ENCODE data around the gene ARHGAP42. TPM values are rescaled to one million over a fixed set of nuclear protein-coding genes. Genes with fewer than 3 reads are reported as not detected.

The ARHGAP42 gene
- total and polyA plus RNA-seq, 2 of the 4 experiments (the other 2 are of a cell fraction) = 2.9 to 7.3 TPM

DNA sequence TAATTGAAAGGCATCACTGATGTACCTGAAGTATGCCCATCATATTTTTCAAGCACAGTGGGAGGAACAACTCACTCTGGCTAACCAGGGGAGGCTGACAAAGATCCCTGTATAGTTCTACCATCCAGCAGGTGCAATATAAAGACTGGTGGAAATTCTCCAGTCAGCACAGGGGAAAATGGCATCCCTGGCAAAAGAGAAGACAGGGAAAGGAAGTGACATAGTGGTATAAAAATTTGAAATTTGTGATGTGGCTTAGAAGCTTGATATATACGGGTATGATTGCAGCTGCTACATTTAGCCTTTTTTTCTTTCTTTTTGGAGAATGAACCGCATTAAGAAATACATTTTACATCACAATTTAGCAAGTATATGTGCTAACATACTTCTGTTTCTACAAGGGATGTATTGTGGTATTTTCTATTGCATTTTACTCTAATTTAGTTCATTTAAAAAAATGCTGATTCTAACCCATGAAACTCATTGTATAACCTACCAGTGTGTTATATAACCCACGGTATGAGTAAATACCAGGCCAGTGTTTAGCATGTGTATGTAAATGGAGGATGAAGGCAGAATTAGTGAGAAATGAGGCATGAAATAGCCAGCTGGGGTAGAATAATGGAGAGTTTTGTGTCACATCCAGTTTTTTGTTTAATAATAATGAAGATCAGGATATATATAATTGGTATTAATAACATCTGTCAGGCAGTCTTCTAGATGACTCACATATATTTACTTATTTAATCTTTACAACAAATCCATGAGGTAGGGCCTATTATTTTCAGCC, 186.1 kb downstream of the ARHGAP42 start:
- CTCF ChIA-PET = interaction anchor here (1.6 kb wide), 1 partner anchor 296 kb away, joined by 6 read pairs; no protein-coding TSS in a partner anchor
- Histone ChIP-seq H2AK5ac (ENCODE audit: low read depth, low read length) (no peak overlapping the region), H3K4ac (ENCODE audit: low read depth, low read length) (0 out of 2 replicates have a peak overlapping the region, but pooled peaks have one; percentile 50), H2AFZ (replicated peaks; ENCODE audit: low read length, poor library complexity) (no peak overlapping the region), H3K9ac (ENCODE audit: low read depth, low read length) (no peak overlapping the region), H3K9me1 (ENCODE audit: insufficient read depth, low read length) (peaks cover 8% of the 10 kb centered on the region; the same call in 1 of the 2 replicates), H3K27me3 (ENCODE audit: control insufficient read depth, insufficient read depth, low read length) (no peaks in the 10 kb centered on the region), H3K56ac (ENCODE audit: extremely low read depth, insufficient read depth, low read length) (no peak overlapping the region), H3K4me2 (ENCODE audit: low read depth, low read length) (no peak overlapping the region), H4K8ac (ENCODE audit: low read depth in 2 of 2, low read length in 2 of 2) (0 out of 4 replicates have a peak overlapping the region, but pooled peaks of 1 of the 2 experiments have one; percentile 57), H2BK5ac (ENCODE audit: low read depth, low read length, poor library complexity, severe bottlenecking) (peak overlapping the region; percentile 61), H3K23ac (ENCODE audit: low read depth, low read length) (no peak overlapping the region), H4K5ac (ENCODE audit: low read depth, low read length) (no peak overlapping the region; the same call in 1 of the 2 replicates), H3K36me3 (ENCODE audit: control insufficient read depth, insufficient read depth, low read length) (no peaks in the 10 kb centered on the region), H3K14ac (replicated peaks; ENCODE audit: low read depth, low read length) (0 out of 2 replicates have a peak overlapping the region, but pooled peaks have one; percentile 13), H3K79me1 (ENCODE audit: low read depth in 1 of 2, low read length in 2 of 2) (peaks cover 2 to 21% of the 10 kb centered on the region in 2 experiments; a peak in 3 of 4 replicates), H4K20me1 (ENCODE audit: insufficient read depth, low read length) (no peaks in the 10 kb centered on the region), H4K91ac (ENCODE audit: insufficient read depth, low read depth, low read length) (no peak overlapping the region), H3K9me3 (ENCODE audit: control insufficient read depth, insufficient read depth, low read length) (no peaks in the 10 kb centered on the region), H3K4me3 (ENCODE audit: insufficient read depth, low read depth, low read length) (no peak overlapping the region), H2BK15ac (ENCODE audit: low read depth, low read length) (peak overlapping the region; percentile 1; the same call in 1 of the 3 replicates), H2AK9ac (replicated peaks; ENCODE audit: low read depth, low read length, poor library complexity) (no peak overlapping the region), H3K18ac (ENCODE audit: low read depth, low read length) (peak overlapping the region; percentile 57; the same call in 1 of the 2 replicates), H2BK120ac (ENCODE audit: low read depth, low read length) (peak overlapping the region; percentile 51; the same call in 1 of the 2 replicates), H2BK20ac (ENCODE audit: low read depth, low read length) (0 out of 2 replicates have a peak overlapping the region, but pooled peaks have one; percentile 90), H3K27ac (ENCODE audit: insufficient read depth, low read length) (no peak overlapping the region), H3K4me1 (ENCODE audit: control insufficient read depth, insufficient read depth, low read length) (peaks cover 19% of the 10 kb centered on the region)
- no CpG with 5 or more reads among the region's 3 CpGs for WGBS, 2 experiments (ENCODE audit: extremely low coverage in 2 of 2, insufficient read length in 1 of 2)
- BruUV-seq (replicated peaks) = no TSS peak
- POLR2A ChIA-PET (ENCODE audit: unreplicated experiment) = no interaction called here
- ATAC-seq (ENCODE audit: low read depth) (no peak), DNase-seq (no peak)
- intact Hi-C loops (cut with micrococcal nuclease) (no loop called here), dilution Hi-C loops (cut with HindIII; ENCODE audit: low sequenced_read_pairs, unreplicated experiment) (no loop called here), in situ Hi-C loops (cut with MboI; ENCODE audit: low sequenced_read_pairs) (no loop called here)
- no peak for TF ChIP-seq RFX5 (IDR thresholded peaks at IDR 0.05; ENCODE audit: low read depth, low read length)
- TF ChIP-seq MAFK (IDR thresholded peaks at IDR 0.05; ENCODE audit: low read depth, low read length) = no peak
- TF ChIP-seq FOS (IDR thresholded peaks at IDR 0.05; ENCODE audit: low read depth, low read length) = no peak
- no peak for TF ChIP-seq RCOR1 (IDR thresholded peaks at IDR 0.05; ENCODE audit: insufficient replicate concordance, low read length)
- no peak for TF ChIP-seq RAD21 (IDR thresholded peaks at IDR 0.05; ENCODE audit: low read length)
- TF ChIP-seq, protein P1, sequence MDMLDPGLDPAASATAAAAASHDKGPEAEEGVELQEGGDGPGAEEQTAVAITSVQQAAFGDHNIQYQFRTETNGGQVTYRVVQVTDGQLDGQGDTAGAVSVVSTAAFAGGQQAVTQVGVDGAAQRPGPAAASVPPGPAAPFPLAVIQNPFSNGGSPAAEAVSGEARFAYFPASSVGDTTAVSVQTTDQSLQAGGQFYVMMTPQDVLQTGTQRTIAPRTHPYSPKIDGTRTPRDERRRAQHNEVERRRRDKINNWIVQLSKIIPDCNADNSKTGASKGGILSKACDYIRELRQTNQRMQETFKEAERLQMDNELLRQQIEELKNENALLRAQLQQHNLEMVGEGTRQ (IDR thresholded peaks at IDR 0.05; ENCODE audit: low read depth, low read length) = no peak
- no peak for TF ChIP-seq BHLHE40 (IDR thresholded peaks at IDR 0.05; ENCODE audit: low read depth, low read length)
- TF ChIP-seq, protein P2, sequence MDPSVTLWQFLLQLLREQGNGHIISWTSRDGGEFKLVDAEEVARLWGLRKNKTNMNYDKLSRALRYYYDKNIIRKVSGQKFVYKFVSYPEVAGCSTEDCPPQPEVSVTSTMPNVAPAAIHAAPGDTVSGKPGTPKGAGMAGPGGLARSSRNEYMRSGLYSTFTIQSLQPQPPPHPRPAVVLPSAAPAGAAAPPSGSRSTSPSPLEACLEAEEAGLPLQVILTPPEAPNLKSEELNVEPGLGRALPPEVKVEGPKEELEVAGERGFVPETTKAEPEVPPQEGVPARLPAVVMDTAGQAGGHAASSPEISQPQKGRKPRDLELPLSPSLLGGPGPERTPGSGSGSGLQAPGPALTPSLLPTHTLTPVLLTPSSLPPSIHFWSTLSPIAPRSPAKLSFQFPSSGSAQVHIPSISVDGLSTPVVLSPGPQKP (IDR thresholded peaks at IDR 0.05; ENCODE audit: borderline replicate concordance, low read depth, low read length) = no peak
- no peak for TF ChIP-seq POLR2A (IDR thresholded peaks at IDR 0.05; ENCODE audit: low read depth, low read length)
- TF ChIP-seq SMC3 (IDR thresholded peaks at IDR 0.05; ENCODE audit: low read depth, low read length) = no peak
- TF ChIP-seq CEBPB (IDR thresholded peaks at IDR 0.05; ENCODE audit: low read depth, low read length) = no peak
- TF ChIP-seq, protein P3, sequence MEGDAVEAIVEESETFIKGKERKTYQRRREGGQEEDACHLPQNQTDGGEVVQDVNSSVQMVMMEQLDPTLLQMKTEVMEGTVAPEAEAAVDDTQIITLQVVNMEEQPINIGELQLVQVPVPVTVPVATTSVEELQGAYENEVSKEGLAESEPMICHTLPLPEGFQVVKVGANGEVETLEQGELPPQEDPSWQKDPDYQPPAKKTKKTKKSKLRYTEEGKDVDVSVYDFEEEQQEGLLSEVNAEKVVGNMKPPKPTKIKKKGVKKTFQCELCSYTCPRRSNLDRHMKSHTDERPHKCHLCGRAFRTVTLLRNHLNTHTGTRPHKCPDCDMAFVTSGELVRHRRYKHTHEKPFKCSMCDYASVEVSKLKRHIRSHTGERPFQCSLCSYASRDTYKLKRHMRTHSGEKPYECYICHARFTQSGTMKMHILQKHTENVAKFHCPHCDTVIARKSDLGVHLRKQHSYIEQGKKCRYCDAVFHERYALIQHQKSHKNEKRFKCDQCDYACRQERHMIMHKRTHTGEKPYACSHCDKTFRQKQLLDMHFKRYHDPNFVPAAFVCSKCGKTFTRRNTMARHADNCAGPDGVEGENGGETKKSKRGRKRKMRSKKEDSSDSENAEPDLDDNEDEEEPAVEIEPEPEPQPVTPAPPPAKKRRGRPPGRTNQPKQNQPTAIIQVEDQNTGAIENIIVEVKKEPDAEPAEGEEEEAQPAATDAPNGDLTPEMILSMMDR (conservative IDR thresholded peaks at IDR 0.05; ENCODE audit: low read depth, low read length) = no peak
- no peak for TF ChIP-seq MXI1 (IDR thresholded peaks at IDR 0.05; ENCODE audit: borderline replicate concordance, low read depth, low read length)
- TF ChIP-seq CHD1 (IDR thresholded peaks at IDR 0.05; ENCODE audit: low read depth, low read length) = no peak

Measured in IMR-90 (cell line).